ENCODE data around the gene RAP1GAP2. TPM values are rescaled to one million over a fixed set of nuclear protein-coding genes. Genes with fewer than 3 reads are reported as not detected.

The RAP1GAP2 gene
- total RNA-seq, 1 donor from 2014 or later = 22.6 TPM

- Histone ChIP-seq H3K4me3 (no peak overlapping the region), H3K36me3 (no peaks in the 10 kb centered on the region), H3K27ac (no peak overlapping the region), H3K4me1 (no peaks in the 10 kb centered on the region), H3K27me3 (no peaks in the 10 kb centered on the region), H3K9me3 (no peaks in the 10 kb centered on the region)
- DNase-seq (ENCODE audit: extremely low spot score in 2 of 2) = no peak
- intact Hi-C loops (cut with DNase I) = no loop called here
- TF ChIP-seq POLR2AphosphoS5 (IDR thresholded peaks at IDR 0.05; ENCODE audit: insufficient read depth in 1 of 2, low read depth in 1 of 2) (no peak), POLR2A (IDR thresholded peaks at IDR 0.05) (no peak), CTCF (IDR thresholded peaks at IDR 0.05) (no peak)
Observed at GRCh38 chr17:2803971-2804370, 7.7 kb downstream of the RAP1GAP2 start.

DNA sequence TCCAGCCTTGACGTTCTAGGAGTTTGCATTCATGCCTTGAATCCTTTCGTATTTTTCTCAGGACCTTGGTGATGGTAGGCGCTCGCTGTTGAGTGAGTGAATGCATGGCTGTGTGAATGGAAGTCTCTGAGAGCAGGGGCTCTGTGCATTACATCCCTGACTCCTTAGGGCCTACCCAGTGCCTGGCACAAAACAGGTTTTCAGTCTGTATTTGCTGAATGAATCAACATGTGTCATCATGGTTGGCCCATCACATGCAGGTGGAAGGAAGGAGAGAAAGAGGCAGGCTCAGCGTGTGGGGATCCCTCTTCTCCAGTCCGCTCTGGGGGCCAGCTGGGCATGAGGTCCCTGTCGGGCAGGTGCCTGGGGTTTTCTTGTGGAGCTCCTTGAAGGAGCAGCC is 8.7 kb downstream of the RAP1GAP2 start:
- intact Hi-C loops (cut with DNase I) = no loop called here

GRCh38 chr17:2805961-2806360 is 9.7 kb downstream of the RAP1GAP2 start:
- DNase-seq (ENCODE audit: extremely low spot score in 2 of 2) = no peak
- Histone ChIP-seq H3K4me1 (no peaks in the 10 kb centered on the region), H3K9me3 (no peaks in the 10 kb centered on the region), H3K27me3 (no peaks in the 10 kb centered on the region), H3K4me3 (no peak overlapping the region), H3K27ac (no peak overlapping the region), H3K36me3 (no peaks in the 10 kb centered on the region)
- intact Hi-C loops (cut with DNase I) = no loop called here
- no peak for TF ChIP-seq CTCF (IDR thresholded peaks at IDR 0.05)
- no peak for TF ChIP-seq POLR2AphosphoS5 (IDR thresholded peaks at IDR 0.05; ENCODE audit: insufficient read depth in 1 of 2, low read depth in 1 of 2)

More for the DNA sequence above, 8.7 kb downstream of the RAP1GAP2 start:
- no peaks in the 10 kb centered on the region for H3K27me3 ChIP-seq
- TF ChIP-seq POLR2AphosphoS5 (IDR thresholded peaks at IDR 0.05; ENCODE audit: insufficient read depth in 1 of 2, low read depth in 1 of 2) (no peak), POLR2A (IDR thresholded peaks at IDR 0.05) (no peak), CTCF (IDR thresholded peaks at IDR 0.05) (no peak)
- H3K4me1 ChIP-seq = no peaks in the 10 kb centered on the region
- no peak overlapping the region for H3K4me3 ChIP-seq
- no peak for DNase-seq (ENCODE audit: extremely low spot score in 2 of 2)
- H3K27ac ChIP-seq = no peak overlapping the region
- no peaks in the 10 kb centered on the region for H3K9me3 ChIP-seq
- no peaks in the 10 kb centered on the region for H3K36me3 ChIP-seq

DNA sequence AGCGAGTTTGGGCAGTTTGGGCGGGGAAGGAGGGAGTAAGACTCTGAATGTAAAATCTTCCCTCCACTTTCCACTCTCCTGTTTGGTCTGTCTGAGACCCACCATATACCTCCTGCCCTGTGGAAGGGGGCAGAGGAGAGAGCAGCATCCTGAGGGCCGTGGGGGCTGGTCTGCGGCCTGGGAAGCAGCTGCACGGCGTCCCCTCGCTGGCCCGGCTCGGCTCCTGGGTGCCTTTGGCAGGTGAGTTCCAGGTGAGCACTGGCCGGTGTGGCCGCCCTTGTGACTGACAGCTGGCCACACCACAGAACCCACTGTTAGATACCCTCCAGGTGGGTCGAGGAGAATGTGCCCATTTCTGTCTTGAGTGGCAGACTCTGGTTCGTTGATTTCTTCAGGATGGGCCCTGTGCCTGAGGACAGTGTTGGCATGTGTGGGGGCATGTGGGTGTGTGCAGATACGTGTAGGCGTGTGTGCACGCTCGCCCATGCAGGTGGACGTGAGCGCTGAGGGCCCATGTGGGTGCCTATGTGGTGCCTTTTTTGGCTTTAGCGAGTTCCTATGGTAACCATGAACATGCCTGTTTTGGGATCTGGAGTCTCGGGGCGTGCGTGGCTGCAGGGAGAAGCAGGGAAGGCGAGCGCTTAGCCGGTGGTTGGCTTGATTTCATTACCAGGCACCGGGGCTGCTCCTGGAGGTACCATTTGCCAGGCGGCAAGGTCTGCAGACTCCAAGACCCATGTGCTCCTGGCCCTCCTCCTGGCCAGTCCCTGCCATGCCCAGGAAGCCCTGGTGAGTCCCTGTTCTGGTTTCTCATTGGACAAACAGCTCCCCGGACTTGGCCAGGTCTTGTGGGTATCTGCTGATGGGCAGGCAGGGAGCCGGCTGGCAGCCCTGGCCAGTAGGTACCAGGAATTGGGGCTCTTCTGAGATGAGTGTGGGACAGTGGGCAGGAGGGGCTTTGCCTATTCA is 12.4 kb downstream of the RAP1GAP2 start:
- no peaks in the 10 kb centered on the region for H3K36me3 ChIP-seq
- no peak overlapping the region for H3K27ac ChIP-seq
- intact Hi-C loops (cut with DNase I) = no loop called here
- H3K27me3 ChIP-seq = no peaks in the 10 kb centered on the region
- TF ChIP-seq POLR2A (IDR thresholded peaks at IDR 0.05) (no peak), POLR2AphosphoS5 (IDR thresholded peaks at IDR 0.05; ENCODE audit: insufficient read depth in 1 of 2, low read depth in 1 of 2) (no peak), CTCF (IDR thresholded peaks at IDR 0.05) (no peak)
- H3K4me3 ChIP-seq = no peak overlapping the region
- H3K9me3 ChIP-seq = no peaks in the 10 kb centered on the region
- no peaks in the 10 kb centered on the region for H3K4me1 ChIP-seq
- no peak for DNase-seq (ENCODE audit: extremely low spot score in 2 of 2)

GRCh38 chr17:2809337-2809736 is 13.1 kb downstream of the RAP1GAP2 start:
- intact Hi-C loops (cut with DNase I) = no loop called here

More at GRCh38 chr17:2809337-2809736, 13.1 kb downstream of the RAP1GAP2 start:
- Histone ChIP-seq H3K4me3 (no peak overlapping the region), H3K27ac (no peak overlapping the region), H3K4me1 (no peaks in the 10 kb centered on the region), H3K27me3 (no peaks in the 10 kb centered on the region), H3K9me3 (no peaks in the 10 kb centered on the region), H3K36me3 (no peaks in the 10 kb centered on the region)
- TF ChIP-seq POLR2A (IDR thresholded peaks at IDR 0.05) (no peak), POLR2AphosphoS5 (IDR thresholded peaks at IDR 0.05; ENCODE audit: insufficient read depth in 1 of 2, low read depth in 1 of 2) (no peak), CTCF (IDR thresholded peaks at IDR 0.05) (no peak)
- no peak for DNase-seq (ENCODE audit: extremely low spot score in 2 of 2)
